Sigmoid colon (tissue), 7 donors: Measurements from ENCODE around the gene ELF1. TPM values are rescaled to one million over a fixed set of nuclear protein-coding genes. Genes with fewer than 3 reads are reported as not detected.

Experiments used
- DNase-seq: peaks from one replicate; pipeline ENCODE4 v3.0.0-alpha.2; 2019
- H3K27ac ChIP-seq, 4 donors: fragments of 200-600 bp; sonication (generic); one replicate each; pipeline ENCODE4 v1.5.1; 2016 to 2019; ENCODE audit warnings: mild to moderate bottlenecking in 1 of 4
- H3K27me3 ChIP-seq, 3 donors: fragments of 200-600 bp; sonication (generic); one replicate each; pipeline ENCODE4 v1.5.1; 2019; ENCODE audit warnings: mild to moderate bottlenecking in 1 of 3
- H3K36me3 ChIP-seq, 4 donors: fragments of 200-600 bp; sonication (generic); one replicate each; pipeline ENCODE4 v1.5.1; 2016 to 2019
- H3K4me1 ChIP-seq, 4 donors: fragments of 200-600 bp; sonication (generic); one replicate each; pipeline ENCODE4 v1.5.1; 2017 to 2019
- H3K4me3 ChIP-seq, 4 donors: fragments of 200-600 bp; sonication (generic); one replicate each; pipeline ENCODE4 v1.5.1; 2017 to 2019; ENCODE audit warnings: mild to moderate bottlenecking in 2 of 4, moderate library complexity in 1 of 4
- H3K9me3 ChIP-seq, 4 donors: fragments of 200-600 bp in 3 of 4; sonication (generic) in 3 of 4; one replicate each; pipeline versions ENCODE4 v1.5.1 to v1.6.1; 2013 to 2019
- CTCF ChIP-seq, 4 experiments: fragments of 450-650 bp in 3 of 4; fragments of 200-600 bp in 1 of 4; IDR thresholded peaks; one replicate each; pipeline ENCODE4 v1.5.1; 2016 to 2019; ENCODE audit warnings: antibody characterized with exemption in 4 of 4, mild to moderate bottlenecking in 3 of 4, moderate library complexity in 2 of 4
- EP300 ChIP-seq, 4 donors: sonication (generic); formaldehyde crosslinking; IDR thresholded peaks; one replicate each; pipeline ENCODE4 v1.6.1; 2017; ENCODE audit warnings: antibody characterized with exemption in 4 of 4
- POLR2A ChIP-seq, 2 donors: fragments of 450-650 bp; IDR thresholded peaks; one replicate each; pipeline ENCODE4 v1.6.1; 2016; ENCODE audit warnings: antibody characterized with exemption in 2 of 2, mild to moderate bottlenecking in 2 of 2, moderate library complexity in 2 of 2
- POLR2AphosphoS5 ChIP-seq, 4 donors: sonication (generic); formaldehyde crosslinking; IDR thresholded peaks; one replicate each; pipeline ENCODE4 v1.6.1; 2017; ENCODE audit warnings: antibody characterized with exemption in 4 of 4
- WGBS, 2 donors: extraction: QIAGEN DNeasy Blood & Tissue Kit; methylation state at CpG; one replicate each; pipeline ENCODE4 v1.1.7; 2013; 5-methylcytosine and 5-hydroxymethylcytosine counted together
- intact Hi-C: fragments of 100-400 bp; cut with DNase I; formaldehyde crosslinking; loops from one replicate; pipeline ENCODE4 v1.15.1; 2023
- polyA plus RNA-seq, 3 donors: library from polyadenylated mRNA; stranded (reverse); fragments of 200-250 nt; gene quantifications; one replicate each; pipeline ENCODE4 v1.2.3, GENCODE V29; 2013
- total RNA-seq, 4 donors: library from RNA; depleted of rRNA; stranded (reverse); fragments of >200 nt; gene quantifications; one replicate each; pipeline ENCODE4 v1.1.0, GENCODE V29; 2016
- donor health status: healthy with polysubstance abuse.
- donor health status: Bipolar disorder and iron deficiency.
- donor health status: healthy.

Gene ELF1
- total and polyA plus RNA-seq, 7 donors = 31.8 to 68.5 (median 47.4) TPM

DNA sequence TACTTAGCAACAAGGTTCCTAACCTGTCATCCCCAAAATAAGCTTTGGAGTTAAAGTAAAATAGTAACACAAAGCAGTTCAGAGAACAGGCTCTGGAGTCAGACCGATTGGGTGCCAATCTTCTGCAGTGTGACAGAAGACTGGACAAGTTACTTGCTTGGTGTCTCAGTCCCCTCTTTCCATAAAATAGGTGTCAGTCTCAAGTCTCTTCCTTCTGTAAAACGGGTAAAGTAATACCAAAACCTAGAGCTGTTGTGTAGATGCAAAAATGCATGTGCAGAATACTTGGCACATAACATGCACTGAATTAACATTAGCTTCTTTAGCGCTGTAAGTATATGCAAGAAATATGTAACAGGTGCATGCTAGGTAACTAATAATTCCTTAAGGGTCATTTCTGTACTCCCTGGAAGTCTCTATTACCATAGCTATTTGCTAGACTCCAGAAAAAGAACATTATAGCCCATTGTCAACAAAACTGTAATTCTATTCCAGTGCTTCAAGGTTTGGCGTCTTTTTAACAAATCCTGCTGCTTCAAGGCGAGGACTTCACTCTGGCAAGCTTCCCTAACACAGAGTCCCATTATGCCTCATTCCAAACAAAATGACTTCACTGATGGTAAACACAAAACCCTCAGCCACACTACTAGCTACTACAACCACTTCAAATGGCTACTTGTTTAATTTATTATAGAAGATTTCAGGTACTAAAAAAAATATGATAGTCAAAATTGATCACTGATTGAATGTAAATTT, 32.8 kb downstream of the ELF1 start:
- intact Hi-C loops = loop anchor here (5.0 kb wide), 1 partner anchor 71 kb away; no protein-coding TSS in a partner anchor

GRCh38 chr13:40985381-40986100, 33.6 kb downstream of the ELF1 start:
- H3K4me3 ChIP-seq = no peak overlapping the region
- no peak for DNase-seq
- peaks cover 0 to 59% (median 39%) of the 10 kb centered on the region in 4 donors for H3K4me1 ChIP-seq

More for the DNA sequence above, 32.8 kb downstream of the ELF1 start:
- Histone ChIP-seq H3K36me3 (peaks cover 0 to 4% (median 0%) of the 10 kb centered on the region in 4 donors), H3K4me3 (no peak overlapping the region), H3K27me3 (no peaks in the 10 kb centered on the region), H3K27ac (peak overlapping the region; percentile 0 to 54 (median 14)), H3K4me1 (peaks cover 0 to 58% (median 39%) of the 10 kb centered on the region in 4 donors), H3K9me3 (no peaks in the 10 kb centered on the region)
- no peak for DNase-seq
- whole genome bisulfite sequencing, 2 donors = 9 to 30% methylated on average over 5 of the region's 5 CpGs
- TF ChIP-seq POLR2A (IDR thresholded peaks at IDR 0.05) (no peak), CTCF (IDR thresholded peaks at IDR 0.05) (no peak), EP300 (IDR thresholded peaks at IDR 0.05) (no peak)

DNA sequence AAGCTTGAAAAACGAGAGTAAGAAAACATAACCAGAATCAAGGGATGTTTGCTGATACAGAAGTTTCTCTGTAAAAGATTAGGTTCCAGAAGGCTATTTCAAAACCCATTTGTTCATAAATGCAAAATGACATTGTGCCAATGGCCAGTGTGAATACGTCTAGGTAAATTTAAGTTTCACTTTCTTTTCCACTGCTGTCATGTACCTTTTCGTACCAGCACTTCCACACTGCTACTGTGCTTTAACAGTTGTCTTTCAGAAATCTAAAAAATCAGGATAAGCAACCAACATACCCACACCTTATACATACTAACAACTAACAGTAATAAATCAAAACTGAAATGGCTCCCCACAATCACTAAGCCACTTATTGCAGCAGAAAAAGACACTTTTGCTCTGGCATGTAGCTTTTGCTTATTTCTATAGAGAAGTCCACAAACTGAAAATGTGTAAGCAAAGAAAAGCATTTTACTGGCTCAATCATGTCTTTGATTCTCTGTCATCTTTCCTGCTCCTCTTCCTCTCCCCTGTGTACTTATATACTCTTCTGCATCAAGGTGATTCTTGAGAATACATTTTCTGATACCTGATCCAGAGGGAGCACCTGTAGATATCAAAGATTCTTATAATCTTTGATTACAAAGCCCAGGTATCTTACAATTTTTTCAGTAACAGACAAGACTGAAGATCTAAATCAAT, 34.3 kb downstream of the ELF1 start:
- peak overlapping the region in 2 of 4 donors; percentile 22 to 26 for H3K4me3 ChIP-seq
- no peaks in the 10 kb centered on the region for H3K27me3 ChIP-seq
- DNase-seq = no peak
- intact Hi-C loops = loop anchor here (5.0 kb wide), 1 partner anchor 72 kb away; no protein-coding TSS in a partner anchor
- peaks cover 0 to 66% (median 39%) of the 10 kb centered on the region in 4 donors for H3K4me1 ChIP-seq
- peak overlapping the region; percentile 37 to 65 (median 58) for H3K27ac ChIP-seq
- peaks cover 0 to 4% (median 0%) of the 10 kb centered on the region in 4 donors for H3K36me3 ChIP-seq
- peak in 1 of 4 donors; percentile 12 for TF ChIP-seq POLR2AphosphoS5 (IDR thresholded peaks at IDR 0.05)
- no peak for TF ChIP-seq EP300 (IDR thresholded peaks at IDR 0.05)
- no peaks in the 10 kb centered on the region for H3K9me3 ChIP-seq
- 7 to 18% methylated on average over 3 of the region's 3 CpGs for WGBS, 2 donors

More at GRCh38 chr13:40985381-40986100, 33.6 kb downstream of the ELF1 start:
- WGBS, 2 donors = 46 to 48% methylated on average over 5 of the region's 5 CpGs
- intact Hi-C loops = loop anchor here (5.0 kb wide), 1 partner anchor 72 kb away; no protein-coding TSS in a partner anchor
- TF ChIP-seq EP300 (IDR thresholded peaks at IDR 0.05) (no peak), CTCF (IDR thresholded peaks at IDR 0.05) (no peak), POLR2A (IDR thresholded peaks at IDR 0.05) (no peak), POLR2AphosphoS5 (IDR thresholded peaks at IDR 0.05) (no peak)
- no peaks in the 10 kb centered on the region for H3K9me3 ChIP-seq
- peak overlapping the region; percentile 37 to 65 (median 58) for H3K27ac ChIP-seq
- peaks cover 0 to 4% (median 0%) of the 10 kb centered on the region in 4 donors for H3K36me3 ChIP-seq
- H3K27me3 ChIP-seq = no peaks in the 10 kb centered on the region

GRCh38 chr13:40983725-40984667, 35.1 kb downstream of the ELF1 start:
- H3K36me3 ChIP-seq = peaks cover 0 to 4% (median 0%) of the 10 kb centered on the region in 4 donors
- TF ChIP-seq POLR2AphosphoS5 (IDR thresholded peaks at IDR 0.05) (no peak), POLR2A (IDR thresholded peaks at IDR 0.05) (no peak), EP300 (IDR thresholded peaks at IDR 0.05) (no peak), CTCF (IDR thresholded peaks at IDR 0.05) (no peak)
- no peaks in the 10 kb centered on the region for H3K9me3 ChIP-seq
- peak overlapping the region; percentile 37 to 65 (median 58) for H3K27ac ChIP-seq
- intact Hi-C loops = no loop called here
- H3K4me1 ChIP-seq = peaks cover 0 to 73% (median 39%) of the 10 kb centered on the region in 4 donors
- H3K27me3 ChIP-seq = no peaks in the 10 kb centered on the region
- 64 to 70% methylated on average over 4 of the region's 4 CpGs for WGBS, 2 donors
- DNase-seq = no peak
- H3K4me3 ChIP-seq = peak overlapping the region in 1 of 4 donors; percentile 26
